ENCODE measurements around the gene ITGB8.

Gene ITGB8

DNA sequence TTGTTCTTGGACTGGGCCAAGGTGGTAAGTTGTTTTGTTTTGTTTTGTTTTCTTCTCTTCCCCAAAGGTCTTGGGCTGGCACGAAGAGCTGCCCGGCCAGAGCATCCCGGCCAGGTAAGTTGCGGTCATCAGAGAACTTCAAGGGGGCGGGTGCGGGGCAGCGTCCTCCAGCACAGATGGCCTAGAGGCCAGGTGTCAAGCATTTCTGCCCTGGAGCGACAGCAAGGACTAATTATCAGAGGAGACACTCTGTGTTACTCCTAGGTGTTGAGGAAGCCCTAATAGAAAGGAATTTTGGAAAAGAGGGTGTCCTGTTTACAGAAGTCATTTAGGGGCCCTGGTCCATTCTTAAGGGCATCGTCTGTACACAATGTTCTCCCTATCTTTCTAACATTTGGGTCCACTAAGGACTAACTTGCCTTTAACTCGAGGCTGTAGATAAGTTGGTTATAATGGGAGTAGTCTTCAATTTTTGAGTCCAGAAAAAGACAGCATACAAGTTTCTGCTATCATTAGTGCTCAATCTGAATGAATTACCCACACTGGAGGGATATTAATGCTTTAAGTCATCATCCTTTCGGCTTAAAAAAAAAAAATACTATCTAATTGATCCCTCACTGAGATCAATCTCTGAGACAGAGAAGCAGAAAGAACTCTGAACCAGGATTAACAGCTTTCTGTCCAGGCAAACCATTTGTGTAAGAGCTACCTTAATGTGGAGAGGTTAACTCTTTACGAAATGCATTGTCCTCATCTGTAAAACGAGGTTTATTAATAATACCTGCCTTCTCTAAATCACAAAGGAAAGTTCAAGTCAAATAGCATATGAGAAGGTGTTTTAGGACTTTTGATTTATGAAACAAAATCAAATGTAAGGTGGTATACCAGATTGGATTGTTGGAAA is 1.5 kb downstream of the ITGB8 start:
- TF ChIP-seq, protein P1, sequence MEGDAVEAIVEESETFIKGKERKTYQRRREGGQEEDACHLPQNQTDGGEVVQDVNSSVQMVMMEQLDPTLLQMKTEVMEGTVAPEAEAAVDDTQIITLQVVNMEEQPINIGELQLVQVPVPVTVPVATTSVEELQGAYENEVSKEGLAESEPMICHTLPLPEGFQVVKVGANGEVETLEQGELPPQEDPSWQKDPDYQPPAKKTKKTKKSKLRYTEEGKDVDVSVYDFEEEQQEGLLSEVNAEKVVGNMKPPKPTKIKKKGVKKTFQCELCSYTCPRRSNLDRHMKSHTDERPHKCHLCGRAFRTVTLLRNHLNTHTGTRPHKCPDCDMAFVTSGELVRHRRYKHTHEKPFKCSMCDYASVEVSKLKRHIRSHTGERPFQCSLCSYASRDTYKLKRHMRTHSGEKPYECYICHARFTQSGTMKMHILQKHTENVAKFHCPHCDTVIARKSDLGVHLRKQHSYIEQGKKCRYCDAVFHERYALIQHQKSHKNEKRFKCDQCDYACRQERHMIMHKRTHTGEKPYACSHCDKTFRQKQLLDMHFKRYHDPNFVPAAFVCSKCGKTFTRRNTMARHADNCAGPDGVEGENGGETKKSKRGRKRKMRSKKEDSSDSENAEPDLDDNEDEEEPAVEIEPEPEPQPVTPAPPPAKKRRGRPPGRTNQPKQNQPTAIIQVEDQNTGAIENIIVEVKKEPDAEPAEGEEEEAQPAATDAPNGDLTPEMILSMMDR (IDR thresholded peaks at IDR 0.05; ENCODE audit: control insufficient read depth, extremely low read depth, insufficient read depth): no peak
- no peak overlapping the region for H3K4me3 ChIP-seq (ENCODE audit: low read depth, low read length)
- DNase-seq (ENCODE audit: low read depth): no peak

- DNase-seq (ENCODE audit: low read depth): no peak
- TF ChIP-seq, protein P1 (IDR thresholded peaks at IDR 0.05; ENCODE audit: control insufficient read depth, extremely low read depth, insufficient read depth): no peak
Observed at GRCh38 chr7:20338285-20338684, 7.6 kb downstream of the ITGB8 start.

GRCh38 chr7:20340839-20341238 is 10.1 kb downstream of the ITGB8 start:
- TF ChIP-seq, protein P1 (IDR thresholded peaks at IDR 0.05; ENCODE audit: control insufficient read depth, extremely low read depth, insufficient read depth): no peak
- no peak for DNase-seq (ENCODE audit: low read depth)
- H3K4me3 ChIP-seq (ENCODE audit: low read depth, low read length): no peak overlapping the region

More at GRCh38 chr7:20338285-20338684, 7.6 kb downstream of the ITGB8 start:
- H3K4me3 ChIP-seq (ENCODE audit: low read depth, low read length): no peak overlapping the region

- DNase-seq (ENCODE audit: low read depth): no peak
- H3K4me3 ChIP-seq (ENCODE audit: low read depth, low read length): no peak overlapping the region
- TF ChIP-seq, protein P1 (IDR thresholded peaks at IDR 0.05; ENCODE audit: control insufficient read depth, extremely low read depth, insufficient read depth): peak; percentile 54
Observed at GRCh38 chr7:20343205-20343604, 12.5 kb downstream of the ITGB8 start.

DNA sequence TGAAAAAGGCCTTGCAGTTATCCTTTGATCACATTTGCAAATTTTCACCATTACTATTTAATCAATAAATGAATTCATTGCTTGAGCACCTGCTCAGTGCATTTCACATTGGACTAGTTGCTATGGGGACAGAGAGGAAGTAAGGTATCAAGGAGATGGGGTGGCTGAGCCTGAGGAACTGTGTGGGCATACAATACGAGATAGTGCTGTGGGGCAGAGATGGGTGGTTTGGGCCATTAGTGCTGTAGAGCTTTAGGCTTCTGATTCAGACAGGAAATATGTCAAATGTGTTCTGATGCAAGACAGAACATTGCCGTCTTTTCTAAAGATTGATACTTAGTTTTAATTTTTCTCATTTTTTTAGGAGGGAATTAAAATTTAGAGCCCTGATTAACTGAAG is 13.2 kb downstream of the ITGB8 start:
- no peak overlapping the region for H3K4me3 ChIP-seq (ENCODE audit: low read depth, low read length)
- DNase-seq (ENCODE audit: low read depth): no peak
- TF ChIP-seq, protein P1 (IDR thresholded peaks at IDR 0.05; ENCODE audit: control insufficient read depth, extremely low read depth, insufficient read depth): no peak

DNA sequence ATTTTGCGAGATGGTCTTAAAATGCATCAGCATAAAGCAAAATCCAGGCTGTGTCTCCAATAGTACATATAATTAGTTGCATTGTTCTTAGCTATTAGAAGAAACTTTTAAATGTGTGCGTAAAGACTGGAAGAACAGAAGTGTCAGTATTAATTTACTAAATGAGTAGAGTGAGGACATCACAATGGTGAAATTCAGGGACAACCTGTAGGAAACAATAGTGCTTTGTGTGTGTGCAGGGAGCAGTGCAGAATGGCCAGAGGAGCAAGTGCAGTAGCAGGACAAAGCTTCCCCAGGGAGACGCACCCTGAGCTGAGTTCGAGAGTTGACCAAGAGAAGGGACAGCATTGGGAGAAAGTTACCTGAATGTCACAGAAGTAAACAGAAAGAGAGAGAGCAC is 13.7 kb downstream of the ITGB8 start:
- TF ChIP-seq, protein P1 (IDR thresholded peaks at IDR 0.05; ENCODE audit: control insufficient read depth, extremely low read depth, insufficient read depth): no peak
- no peak overlapping the region for H3K4me3 ChIP-seq (ENCODE audit: low read depth, low read length)
- no peak for DNase-seq (ENCODE audit: low read depth)
